ENCODE data around the gene MMADHC.

Gene MMADHC

GRCh38 chr2:149544692-149545091 is 42.9 kb downstream of the MMADHC start:
- no peak for DNase-seq

GRCh38 chr2:149543845-149544244 is 43.7 kb downstream of the MMADHC start:
- DNase-seq = no peak

DNA sequence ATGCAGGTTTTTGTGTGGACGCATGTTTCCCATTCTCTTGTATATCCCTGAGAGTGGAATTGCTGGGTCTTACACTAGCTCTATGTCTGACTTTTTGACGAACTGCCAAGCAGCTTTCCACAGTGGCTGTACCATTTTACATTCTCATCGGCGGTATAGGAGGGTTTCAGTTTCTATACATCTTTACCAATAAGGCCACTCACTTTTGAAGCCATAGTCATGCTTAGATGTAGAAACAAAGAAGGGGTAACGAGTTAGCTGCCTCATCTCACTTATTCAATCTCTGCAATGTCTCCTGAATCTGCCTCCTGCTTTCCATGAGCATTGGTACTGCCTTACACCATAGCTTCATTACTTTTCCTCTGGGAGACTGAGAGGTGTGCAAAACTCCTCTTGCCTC is 47.4 kb downstream of the MMADHC start:
- DNase-seq = no peak

DNA sequence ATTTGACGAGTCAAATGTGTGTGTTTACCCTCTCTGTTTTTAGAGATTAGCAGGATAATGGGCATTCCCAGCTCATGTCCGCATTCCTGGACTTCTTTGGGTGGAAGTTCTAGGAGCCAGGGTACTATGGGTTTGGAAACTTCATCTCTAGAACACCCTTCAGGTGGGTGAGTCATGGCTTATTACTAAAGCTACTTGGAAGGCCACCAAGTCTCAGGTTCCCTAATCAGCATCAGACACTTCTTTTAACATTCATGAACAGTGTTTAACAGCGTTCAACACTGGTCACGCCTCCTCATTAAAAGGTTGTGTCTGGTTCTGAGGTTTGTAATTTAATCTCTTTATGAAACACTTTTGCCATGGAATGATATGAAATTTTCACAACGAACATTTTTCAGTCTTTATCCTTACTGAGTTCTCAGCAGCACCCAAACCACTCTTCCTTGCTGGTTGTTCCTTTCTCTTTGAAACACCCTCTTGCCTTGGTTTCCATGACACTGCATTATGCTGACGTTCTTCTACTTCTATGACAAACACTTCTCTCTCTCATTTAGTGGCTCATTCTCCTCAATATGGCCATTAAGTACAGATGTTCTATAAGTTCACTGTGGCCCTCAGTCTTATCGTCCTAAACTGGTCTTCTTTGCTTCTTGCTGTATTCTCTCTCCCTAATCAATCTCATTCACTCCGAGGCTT is 49.3 kb downstream of the MMADHC start:
- no peak for DNase-seq

DNA sequence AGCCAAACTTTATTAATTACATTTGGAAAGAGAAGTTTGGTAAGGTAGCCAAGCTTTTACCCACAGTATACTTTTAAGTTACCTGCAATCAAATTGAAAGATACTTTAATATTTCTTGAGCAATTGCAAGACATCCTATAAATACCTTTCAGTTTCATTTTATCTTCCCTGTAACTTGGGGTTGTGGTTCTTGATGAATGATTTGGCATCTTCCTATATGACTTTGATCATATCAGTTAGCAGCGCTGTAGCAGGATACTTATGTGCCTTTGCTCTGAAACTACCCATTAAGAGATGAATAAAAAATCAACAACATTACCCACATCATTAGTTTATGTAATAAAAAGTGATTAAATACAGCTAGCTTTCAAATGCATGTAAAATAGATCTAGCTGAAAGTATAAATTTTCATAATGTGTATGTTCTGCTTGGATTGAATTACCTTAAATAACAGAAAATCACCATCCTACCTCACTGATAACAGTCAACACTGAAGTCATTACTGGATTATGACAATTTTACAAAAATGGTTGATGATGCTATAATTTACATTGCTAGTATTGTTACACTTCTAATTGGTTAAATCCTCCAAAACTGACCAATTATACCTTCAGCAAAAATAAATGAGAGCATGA is 50.4 kb downstream of the MMADHC start:
- no peak for DNase-seq

- no peak for DNase-seq
Measured at GRCh38 chr2:149536649-149537048, 50.9 kb downstream of the MMADHC start.

- DNase-seq = no peak
Measured at GRCh38 chr2:149534674-149535073, 52.9 kb downstream of the MMADHC start.

- DNase-seq = no peak
Measured at GRCh38 chr2:149528983-149529382, 58.6 kb downstream of the MMADHC start.

GRCh38 chr2:149527998-149528755 is 59.4 kb downstream of the MMADHC start:
- DNase-seq = no peak

GRCh38 chr2:149526689-149527088 is 60.9 kb downstream of the MMADHC start:
- DNase-seq = no peak

DNA sequence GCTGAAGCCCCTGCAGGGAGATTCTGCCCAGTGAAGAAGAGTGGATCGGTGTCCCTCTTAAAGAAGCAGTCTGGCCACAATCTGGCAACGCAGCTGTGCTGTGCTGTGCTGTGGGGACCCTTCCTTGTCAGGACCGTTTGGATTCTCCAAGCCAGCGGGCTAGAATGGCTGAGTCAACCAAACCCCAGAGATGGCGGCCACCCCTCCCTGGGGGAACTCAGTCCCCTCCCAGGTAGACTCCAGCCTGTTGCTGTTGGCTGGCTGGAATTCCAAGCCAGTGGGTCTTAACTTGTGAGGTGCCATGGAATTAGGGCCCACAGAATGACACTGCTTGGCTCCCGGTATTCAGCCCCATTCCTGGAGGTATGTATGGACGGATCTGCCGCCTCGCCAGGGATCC is 62.3 kb downstream of the MMADHC start:
- no peak for DNase-seq
